HG03175 (cell line): ENCODE results near the gene SMTNL1.
A peak's percentile ranks its signal among the peaks of the same experiment; 100 is the strongest.

Experiments used
- ATAC-seq: cut with Tn5 transposase; IDR thresholded peaks from one replicate; pipeline ENCODE4 v1.9.1; 2021; ENCODE audit warnings: mild to moderate bottlenecking, moderate library complexity; ENCODE audit not compliant: unreplicated experiment

The SMTNL1 gene

DNA sequence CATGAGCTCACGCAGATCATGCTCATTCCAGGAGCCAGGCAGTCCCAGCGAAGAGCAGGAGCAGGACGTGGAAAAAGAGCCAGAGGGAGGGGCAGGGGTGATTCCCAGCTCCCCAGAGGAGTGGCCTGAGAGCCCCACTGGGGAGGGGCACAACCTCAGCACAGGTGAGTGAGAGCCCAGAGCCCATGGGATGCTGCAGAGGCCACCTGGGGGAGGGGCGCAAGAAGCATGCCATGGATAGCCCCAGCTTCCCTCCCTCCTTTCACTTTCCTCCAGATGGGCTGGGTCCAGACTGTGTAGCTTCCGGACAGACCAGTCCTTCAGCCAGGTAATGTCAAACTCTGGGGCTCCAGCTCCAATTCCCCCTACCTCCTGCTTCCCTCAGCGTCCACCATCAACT, 6.2 kb downstream of the SMTNL1 start:
- ATAC-seq, result no peak

- ATAC-seq, result no peak
These were observed 7.2 kb downstream of the SMTNL1 start for GRCh38 chr11:57544566-57544965.

DNA sequence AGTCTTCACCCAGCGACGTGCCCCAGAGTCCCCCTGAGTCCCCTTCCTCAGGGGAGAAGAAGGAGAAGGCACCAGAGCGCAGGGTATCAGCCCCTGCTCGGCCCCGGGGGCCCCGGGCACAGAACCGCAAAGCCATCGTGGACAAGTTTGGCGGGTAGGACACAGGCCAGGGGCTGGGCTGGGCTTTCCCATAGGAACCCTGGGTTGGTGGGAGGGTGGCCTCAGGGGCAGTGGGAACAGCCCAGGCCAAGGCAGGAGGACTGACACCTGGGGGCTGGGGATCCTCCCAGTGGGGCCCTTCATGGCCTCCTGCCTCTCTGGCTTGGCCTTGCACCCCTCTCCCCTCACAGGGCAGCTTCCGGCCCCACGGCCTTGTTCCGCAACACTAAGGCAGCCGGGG, 8.5 kb downstream of the SMTNL1 start:
- ATAC-seq, result no peak

DNA sequence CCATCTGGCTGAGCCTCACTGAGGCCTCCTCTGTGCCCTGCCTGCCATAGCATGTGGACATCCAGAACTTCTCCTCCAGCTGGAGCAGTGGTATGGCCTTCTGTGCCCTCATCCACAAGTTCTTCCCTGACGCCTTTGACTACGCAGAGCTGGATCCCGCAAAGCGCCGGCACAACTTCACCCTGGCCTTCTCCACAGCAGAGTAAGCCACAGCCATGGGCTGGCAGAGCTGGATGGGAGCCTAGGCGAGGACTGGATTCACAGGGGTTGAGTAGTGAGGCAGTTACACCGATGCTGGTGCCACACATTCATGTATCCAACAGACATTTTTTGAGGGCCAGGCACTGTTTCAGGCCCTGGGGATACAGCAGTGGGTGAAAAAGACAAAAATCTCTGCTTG, 9.1 kb downstream of the SMTNL1 start:
- no peak for ATAC-seq

DNA sequence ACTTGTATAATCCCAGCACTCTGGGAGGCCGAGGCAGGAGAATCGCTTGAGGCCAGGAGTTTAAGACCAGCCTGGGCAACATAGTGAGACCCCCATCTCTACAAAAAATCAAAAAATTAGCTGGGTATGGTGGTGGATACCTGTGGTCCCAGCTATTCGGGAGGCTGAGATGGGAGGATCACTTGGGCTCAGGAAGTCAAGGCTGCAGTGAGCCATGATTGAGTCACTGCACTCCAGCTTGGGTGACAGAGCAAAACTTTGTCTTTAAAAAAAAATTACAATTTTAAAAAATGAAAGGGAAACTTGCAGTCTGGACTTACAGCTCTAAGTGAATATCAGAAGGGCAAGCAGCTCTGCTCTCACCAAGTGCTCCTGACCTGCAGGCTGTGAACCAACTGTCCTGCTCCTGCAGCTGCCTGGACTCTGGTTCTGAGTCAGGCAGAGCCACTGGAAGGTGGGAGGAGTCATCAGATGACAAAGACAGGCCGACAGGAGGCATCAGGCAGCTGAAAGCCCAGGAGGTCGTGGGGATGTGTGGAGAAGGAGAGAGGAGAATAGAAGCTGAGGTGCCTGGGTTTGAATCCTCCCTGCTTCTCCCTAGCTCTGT, 9.6 kb downstream of the SMTNL1 start:
- peak; percentile 66 for ATAC-seq

GRCh38 chr11:57547854-57548377, 10.5 kb downstream of the SMTNL1 start:
- ATAC-seq, result peak; percentile 89

GRCh38 chr11:57549983-57550382, 12.6 kb downstream of the SMTNL1 start:
- no peak for ATAC-seq

DNA sequence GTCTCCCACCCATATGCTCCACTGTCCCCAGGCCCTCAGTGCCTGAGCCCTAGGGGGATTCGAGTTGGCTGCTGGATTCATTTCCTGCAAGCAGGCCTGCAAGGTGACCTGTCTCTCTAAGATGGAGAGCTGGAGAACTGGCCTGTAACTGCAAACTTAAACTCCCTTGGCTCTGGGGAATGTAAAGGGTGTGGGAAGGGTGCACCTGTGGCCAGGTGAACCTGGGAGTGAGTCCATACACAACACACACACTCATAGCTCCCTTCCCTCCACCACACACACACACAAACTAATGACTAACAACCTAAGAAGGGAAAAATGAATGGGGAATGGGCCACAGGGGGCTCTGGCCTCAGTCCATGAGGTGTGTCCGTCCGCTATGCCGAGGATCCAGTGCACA, 14.5 kb downstream of the SMTNL1 start:
- ATAC-seq, result no peak

GRCh38 chr11:57552479-57552878, 15.1 kb downstream of the SMTNL1 start:
- no peak for ATAC-seq

DNA sequence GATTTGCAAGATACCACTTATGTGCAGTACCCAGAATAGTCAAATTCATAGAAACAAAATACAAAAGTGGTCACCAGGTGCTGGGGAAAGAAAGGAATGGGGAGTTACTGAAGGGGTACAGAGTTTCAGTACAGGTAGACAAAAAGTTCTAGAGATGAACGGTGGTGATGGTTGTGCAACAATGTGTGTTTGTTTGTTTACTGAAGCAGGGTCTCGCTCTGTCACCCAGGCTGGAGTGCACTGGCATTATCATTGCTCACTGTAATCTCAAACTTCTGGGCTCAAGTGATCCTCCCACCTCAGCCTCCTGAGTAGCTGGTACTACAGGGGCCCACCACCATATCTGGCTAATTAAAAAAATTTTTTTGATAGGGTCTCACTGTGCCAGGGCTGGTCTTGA, 18.0 kb downstream of the SMTNL1 start:
- no peak for ATAC-seq

DNA sequence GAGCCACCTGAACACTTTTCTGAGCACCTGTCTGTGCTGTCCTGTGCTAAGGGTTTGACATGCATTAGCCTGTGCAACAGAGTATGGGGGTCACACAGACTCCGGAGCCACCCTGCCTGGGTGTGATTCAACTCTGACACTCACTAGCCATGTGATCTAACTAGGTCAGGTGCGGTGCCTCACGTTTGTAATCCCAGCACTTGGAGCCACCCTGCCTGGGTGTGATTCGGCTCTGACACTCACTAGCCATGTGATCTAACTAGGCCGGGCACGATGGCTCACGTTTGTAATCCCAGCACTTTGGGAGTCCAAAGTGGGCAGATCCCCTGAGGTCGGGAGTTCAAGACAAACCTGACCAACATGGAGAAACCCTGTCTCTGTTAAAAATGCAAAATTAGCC, 18.6 kb downstream of the SMTNL1 start:
- no peak for ATAC-seq

DNA sequence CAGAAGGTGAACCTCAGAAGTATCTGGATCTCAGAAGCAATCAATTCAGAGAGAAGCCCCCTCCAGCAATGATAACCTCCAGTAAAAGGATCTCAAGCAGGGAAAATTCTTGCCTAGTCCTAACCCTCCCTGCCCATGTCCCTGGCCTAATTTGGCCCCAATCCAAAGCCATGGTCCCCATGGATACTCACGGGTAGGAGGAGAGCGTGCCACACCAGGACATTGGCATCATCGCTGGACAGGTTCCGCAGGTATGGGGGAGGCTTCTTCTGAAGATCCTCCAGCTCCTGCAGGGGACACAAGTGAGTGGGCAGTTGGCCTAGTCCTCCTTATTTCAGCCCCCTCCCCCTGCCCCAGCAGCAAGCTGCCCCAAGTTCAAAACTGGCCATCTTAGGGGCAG, 22.8 kb downstream of the SMTNL1 start:
- ATAC-seq, result no peak

- ATAC-seq, result no peak
These were observed 25.2 kb downstream of the SMTNL1 start for GRCh38 chr11:57562596-57562995.

DNA sequence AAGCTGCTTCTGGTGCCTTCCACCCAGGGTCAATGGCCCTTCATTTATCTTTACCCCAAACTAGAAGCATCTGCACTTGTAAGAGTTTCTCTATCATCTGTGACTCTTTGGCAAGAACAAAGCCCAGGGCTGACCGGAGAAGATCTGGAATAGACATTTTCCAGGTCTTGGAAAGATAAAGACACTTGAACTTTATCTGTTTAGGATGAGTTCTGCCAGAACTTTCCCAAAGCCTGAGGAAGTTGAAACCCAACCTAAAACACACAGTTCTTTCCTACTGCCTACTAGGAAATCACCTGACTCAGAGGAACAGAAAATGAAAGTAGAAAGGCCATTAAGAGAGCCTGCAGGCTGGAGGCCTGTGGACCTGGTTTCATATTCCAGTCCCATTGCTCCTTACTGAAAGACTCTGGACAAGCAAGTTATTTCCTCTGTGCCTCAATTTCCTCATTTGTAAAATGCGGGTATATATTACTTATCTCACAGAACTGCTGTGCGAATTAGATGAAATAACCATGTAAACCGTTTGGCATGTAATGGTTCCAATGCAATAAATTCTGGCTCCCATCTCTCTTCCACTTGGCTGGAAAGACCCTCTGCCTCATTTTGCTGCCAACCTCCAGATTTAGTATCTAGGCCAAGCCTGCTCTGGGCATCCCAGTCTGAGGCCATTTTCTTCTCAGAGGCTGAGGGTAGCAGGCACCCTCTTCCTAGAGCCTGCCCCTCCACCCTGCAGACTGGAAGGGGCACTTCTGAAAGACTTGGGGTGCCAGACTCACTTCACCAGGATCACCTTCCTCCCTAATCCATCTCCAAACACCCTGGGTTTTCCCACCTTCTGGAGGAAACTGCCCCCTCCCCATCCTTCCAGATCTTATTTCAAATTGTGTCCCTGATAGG, 28.9 kb downstream of the SMTNL1 start:
- ATAC-seq, result peak; percentile 64

GRCh38 chr11:57566905-57567514, 29.6 kb downstream of the SMTNL1 start:
- ATAC-seq, result peak; percentile 6

- peak; percentile 76 for ATAC-seq
These were observed 30.3 kb downstream of the SMTNL1 start, which contains the start of gene UBE2L6 for GRCh38 chr11:57567515-57568329. UBE2L6 (minus strand) TSS chr11:57567672; CDS start chr11:57567611, 61 bp downstream.

DNA sequence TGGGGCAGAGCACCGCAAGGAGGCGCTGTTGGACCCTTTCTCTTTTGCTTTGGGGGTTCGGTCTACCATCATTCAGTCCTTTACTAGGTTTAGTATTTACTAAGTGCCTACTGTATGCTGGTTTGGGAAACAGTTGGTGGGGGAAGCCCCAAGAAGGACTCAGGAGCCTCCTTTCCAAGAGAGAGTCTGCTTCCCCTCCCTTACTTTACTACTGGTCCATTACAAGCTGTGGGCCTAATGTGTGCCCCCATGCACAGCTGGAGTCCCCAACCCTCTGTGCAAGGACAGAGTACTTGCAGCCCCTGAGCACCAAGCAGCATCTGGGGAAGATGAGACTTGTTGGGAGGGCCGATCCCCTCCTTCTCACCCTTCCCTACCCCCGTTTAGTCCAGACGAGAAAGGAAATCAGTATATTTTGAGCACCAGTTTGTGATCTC, 31.0 kb downstream of the SMTNL1 start:
- peak; percentile 14 for ATAC-seq

- ATAC-seq, result no peak
These were observed 34.2 kb downstream of the SMTNL1 start for GRCh38 chr11:57571606-57572005.

GRCh38 chr11:57574061-57574460, 36.7 kb downstream of the SMTNL1 start:
- ATAC-seq, result no peak

GRCh38 chr11:57584341-57584740, 46.9 kb downstream of the SMTNL1 start:
- no peak for ATAC-seq

GRCh38 chr11:57585301-57585700, 47.9 kb downstream of the SMTNL1 start:
- no peak for ATAC-seq
